Liver (tissue), 9 donors: Measurements from ENCODE around the gene ACTN4. TPM values are rescaled to one million over a fixed set of nuclear protein-coding genes. Genes with fewer than 3 reads are reported as not detected.
A peak's percentile ranks its signal among the peaks of the same experiment; 100 is the strongest.

Experiments used
- DNase-seq: peaks from one replicate; pipeline ENCODE4 v3.0.0-alpha.2; 2017; ENCODE audit warnings: low spot score
- H3K27ac ChIP-seq, 2 donors: one replicate each; pipeline ENCODE4 v1.7.0; 2013; ENCODE audit warnings: inconsistent platforms in 2 of 2, low read length in 2 of 2, control low read depth in 1 of 2, low read depth in 1 of 2, mild to moderate bottlenecking in 1 of 2
- H3K27me3 ChIP-seq, 4 donors: one replicate each; pipeline versions ENCODE4 v1.6.1 to v1.7.0; 2013; ENCODE audit warnings: low read length in 3 of 4, inconsistent platforms in 1 of 4, mild to moderate bottlenecking in 1 of 4, moderate library complexity in 1 of 4; ENCODE audit not compliant: control insufficient read depth in 4 of 4, insufficient read depth in 4 of 4
- H3K36me3 ChIP-seq, 4 donors: one replicate each; pipeline versions ENCODE4 v1.6.1 to v1.7.0; 2013; ENCODE audit warnings: low read length in 3 of 4, mild to moderate bottlenecking in 3 of 4, low read depth in 1 of 4, moderate library complexity in 1 of 4; ENCODE audit not compliant: control insufficient read depth in 4 of 4, insufficient read depth in 3 of 4
- H3K4me1 ChIP-seq, 4 donors: one replicate each; pipeline versions ENCODE4 v1.6.1 to v1.7.0; 2013; ENCODE audit warnings: low read length in 3 of 4, mild to moderate bottlenecking in 3 of 4, moderate library complexity in 1 of 4; ENCODE audit not compliant: control insufficient read depth in 4 of 4, insufficient read depth in 4 of 4
- H3K4me3 ChIP-seq, 3 donors: one replicate each; pipeline versions ENCODE4 v1.6.1 to v1.7.0; 2013; ENCODE audit warnings: low read length in 3 of 3, control low read depth in 1 of 3, low read depth in 1 of 3, mild to moderate bottlenecking in 1 of 3
- H3K9ac ChIP-seq, 2 donors: one replicate each; pipeline ENCODE4 v1.7.0; 2013; ENCODE audit warnings: low read length in 2 of 2, mild to moderate bottlenecking in 2 of 2, moderate library complexity in 2 of 2, control low read depth in 1 of 2, low read depth in 1 of 2
- H3K9me3 ChIP-seq, 4 donors: one replicate each; pipeline versions ENCODE4 v1.6.1 to v1.7.0; 2013; ENCODE audit warnings: low read length in 3 of 4; ENCODE audit not compliant: control insufficient read depth in 4 of 4
- EGR1 ChIP-seq, 2 donors: IDR thresholded peaks; 2 replicates each; pipeline ENCODE4 v1.6.1; 2016 to 2018; ENCODE audit warnings: antibody characterized with exemption in 2 of 2, low read depth in 2 of 2
- FOXA1 ChIP-seq: IDR thresholded peaks from 2 replicates; pipeline ENCODE4 v1.6.1; 2016; ENCODE audit warnings: antibody characterized with exemption
- FOXA2 ChIP-seq: IDR thresholded peaks from 2 replicates; pipeline ENCODE4 v1.6.1; 2016; ENCODE audit warnings: antibody characterized with exemption
- GABPA ChIP-seq, 2 donors: IDR thresholded peaks in 1 of 2; conservative IDR thresholded peaks in 1 of 2; 2 replicates each; pipeline ENCODE4 v1.6.1; 2016; ENCODE audit warnings: antibody characterized with exemption in 2 of 2, mild to moderate bottlenecking in 1 of 2, moderate library complexity in 1 of 2
- HNF4A ChIP-seq, 2 donors: conservative IDR thresholded peaks; 2 replicates each; pipeline ENCODE4 v1.6.1; 2016; ENCODE audit warnings: antibody characterized with exemption in 2 of 2, mild to moderate bottlenecking in 2 of 2
- HNF4G ChIP-seq: IDR thresholded peaks from 2 replicates; pipeline ENCODE4 v1.6.1; 2016; ENCODE audit warnings: antibody characterized with exemption
- JUND ChIP-seq, 2 donors: IDR thresholded peaks; 2 replicates each; pipeline ENCODE4 v1.6.1; 2016; ENCODE audit warnings: antibody characterized with exemption in 2 of 2
- NR2F2 ChIP-seq: IDR thresholded peaks from 2 replicates; pipeline ENCODE4 v1.6.1; 2016; ENCODE audit warnings: antibody characterized with exemption
- RAD21 ChIP-seq, 2 donors: IDR thresholded peaks; 2 replicates each; pipeline ENCODE4 v1.6.1; 2016; ENCODE audit warnings: antibody characterized with exemption in 2 of 2, mild to moderate bottlenecking in 2 of 2
- SP1 ChIP-seq: IDR thresholded peaks from 2 replicates; pipeline ENCODE4 v1.6.1; 2018; ENCODE audit warnings: antibody characterized with exemption, mild to moderate bottlenecking
- TAF1 ChIP-seq: conservative IDR thresholded peaks from 2 replicates; pipeline ENCODE4 v1.6.1; 2016; ENCODE audit warnings: antibody characterized with exemption, mild to moderate bottlenecking
- YY1 ChIP-seq: IDR thresholded peaks from 2 replicates; pipeline ENCODE4 v1.6.1; 2016; ENCODE audit warnings: antibody characterized with exemption, mild to moderate bottlenecking
- WGBS: extraction: QIAGEN DNeasy Blood & Tissue Kit; methylation state at CpG from one replicate; pipeline ENCODE4 v1.1.7; 2013; 5-methylcytosine and 5-hydroxymethylcytosine counted together
- polyA plus RNA-seq, 2 donors: library from polyadenylated mRNA; stranded (reverse) in 1 of 2; unstranded in 1 of 2; fragments of 200-250 nt in 1 of 2; fragments of >200 nt in 1 of 2; fragmentation: Nextera tagmentation in 1 of 2; extraction: Ambion mirVana in 1 of 2; gene quantifications; one replicate each; pipeline versions ENCODE4 v1.2.1 to v1.2.3, GENCODE V29; 2013 to 2015
- total RNA-seq, 2 donors: library from RNA; depleted of rRNA; stranded (reverse); fragments of >200 nt; gene quantifications; one replicate each; pipeline ENCODE4 v1.2.3, GENCODE V29; 2014
- TF ChIP-seq, protein P1 (sequence below): IDR thresholded peaks from 2 replicates; pipeline ENCODE4 v1.6.1; 2016; ENCODE audit warnings: antibody characterized with exemption, mild to moderate bottlenecking
- TF ChIP-seq, protein P2 (sequence below): IDR thresholded peaks from 2 replicates; pipeline ENCODE4 v1.6.1; 2016; ENCODE audit warnings: antibody characterized with exemption
- TF ChIP-seq, protein P3 (sequence below): IDR thresholded peaks from 2 replicates; pipeline ENCODE4 v1.6.1; 2016; ENCODE audit warnings: antibody characterized with exemption
- TF ChIP-seq, protein P4 (sequence below): IDR thresholded peaks from 2 replicates; pipeline ENCODE4 v1.6.1; 2016; ENCODE audit warnings: antibody characterized with exemption
- donor health status: healthy.
- donor health status: healthy.
- donor health status: healthy.
- donor health status: healthy.
- donor health status: healthy.

ACTN4 gene
- total and polyA plus RNA-seq, 4 donors, result 35.4 to 164 (median 98.7) TPM

DNA sequence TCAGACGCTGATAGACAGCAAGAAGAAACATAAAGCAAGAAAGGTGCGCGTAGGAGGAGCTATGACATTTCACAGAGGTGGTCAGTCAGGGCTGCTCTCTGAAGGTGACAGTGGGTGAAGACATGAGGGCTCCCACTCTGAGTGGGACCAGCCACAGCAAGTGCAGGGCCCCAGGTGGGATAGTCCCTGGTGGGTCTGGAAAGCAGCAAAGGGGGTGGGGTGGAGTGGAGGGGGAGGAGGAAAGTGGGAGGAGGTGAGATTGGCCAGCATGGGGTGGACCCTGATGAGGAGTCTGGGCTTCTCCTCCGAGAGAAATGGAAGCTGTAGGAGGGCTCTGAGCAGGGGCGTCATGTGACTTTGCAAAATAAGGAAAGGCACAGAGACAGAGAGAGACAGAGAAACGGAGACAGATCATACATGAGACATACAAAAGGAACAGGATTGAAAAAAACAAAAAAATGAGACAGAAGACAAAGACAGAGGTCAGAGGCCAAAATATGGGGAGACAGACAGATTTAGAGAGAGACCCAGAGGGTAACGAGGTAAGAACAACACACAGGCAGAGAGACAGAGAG is 32.4 kb upstream of the ACTN4 start:
- TF ChIP-seq FOXA1 (no peak), JUND (IDR thresholded peaks at IDR 0.05) (no peak), RAD21 (IDR thresholded peaks at IDR 0.05) (no peak), EGR1 (IDR thresholded peaks at IDR 0.05; ENCODE audit: low read depth in 2 of 2) (no peak), SP1 (no peak), HNF4G (no peak), HNF4A (conservative IDR thresholded peaks at IDR 0.05) (no peak), YY1 (no peak), TAF1 (no peak), NR2F2 (no peak), FOXA2 (no peak)
- TF ChIP-seq, protein P1, sequence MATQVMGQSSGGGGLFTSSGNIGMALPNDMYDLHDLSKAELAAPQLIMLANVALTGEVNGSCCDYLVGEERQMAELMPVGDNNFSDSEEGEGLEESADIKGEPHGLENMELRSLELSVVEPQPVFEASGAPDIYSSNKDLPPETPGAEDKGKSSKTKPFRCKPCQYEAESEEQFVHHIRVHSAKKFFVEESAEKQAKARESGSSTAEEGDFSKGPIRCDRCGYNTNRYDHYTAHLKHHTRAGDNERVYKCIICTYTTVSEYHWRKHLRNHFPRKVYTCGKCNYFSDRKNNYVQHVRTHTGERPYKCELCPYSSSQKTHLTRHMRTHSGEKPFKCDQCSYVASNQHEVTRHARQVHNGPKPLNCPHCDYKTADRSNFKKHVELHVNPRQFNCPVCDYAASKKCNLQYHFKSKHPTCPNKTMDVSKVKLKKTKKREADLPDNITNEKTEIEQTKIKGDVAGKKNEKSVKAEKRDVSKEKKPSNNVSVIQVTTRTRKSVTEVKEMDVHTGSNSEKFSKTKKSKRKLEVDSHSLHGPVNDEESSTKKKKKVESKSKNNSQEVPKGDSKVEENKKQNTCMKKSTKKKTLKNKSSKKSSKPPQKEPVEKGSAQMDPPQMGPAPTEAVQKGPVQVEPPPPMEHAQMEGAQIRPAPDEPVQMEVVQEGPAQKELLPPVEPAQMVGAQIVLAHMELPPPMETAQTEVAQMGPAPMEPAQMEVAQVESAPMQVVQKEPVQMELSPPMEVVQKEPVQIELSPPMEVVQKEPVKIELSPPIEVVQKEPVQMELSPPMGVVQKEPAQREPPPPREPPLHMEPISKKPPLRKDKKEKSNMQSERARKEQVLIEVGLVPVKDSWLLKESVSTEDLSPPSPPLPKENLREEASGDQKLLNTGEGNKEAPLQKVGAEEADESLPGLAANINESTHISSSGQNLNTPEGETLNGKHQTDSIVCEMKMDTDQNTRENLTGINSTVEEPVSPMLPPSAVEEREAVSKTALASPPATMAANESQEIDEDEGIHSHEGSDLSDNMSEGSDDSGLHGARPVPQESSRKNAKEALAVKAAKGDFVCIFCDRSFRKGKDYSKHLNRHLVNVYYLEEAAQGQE, result no peak
- TF ChIP-seq, protein P2, sequence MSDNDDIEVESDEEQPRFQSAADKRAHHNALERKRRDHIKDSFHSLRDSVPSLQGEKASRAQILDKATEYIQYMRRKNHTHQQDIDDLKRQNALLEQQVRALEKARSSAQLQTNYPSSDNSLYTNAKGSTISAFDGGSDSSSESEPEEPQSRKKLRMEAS, result no peak
- TF ChIP-seq, protein P3, sequence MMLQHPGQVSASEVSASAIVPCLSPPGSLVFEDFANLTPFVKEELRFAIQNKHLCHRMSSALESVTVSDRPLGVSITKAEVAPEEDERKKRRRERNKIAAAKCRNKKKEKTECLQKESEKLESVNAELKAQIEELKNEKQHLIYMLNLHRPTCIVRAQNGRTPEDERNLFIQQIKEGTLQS, result no peak
- H3K4me1 ChIP-seq, result peaks cover 2 to 16% (median 13%) of the 10 kb centered on the region in 4 donors
- H3K4me3 ChIP-seq, result no peak overlapping the region
- H3K9ac ChIP-seq, result no peak overlapping the region
- DNase-seq, result no peak
- H3K27ac ChIP-seq, result no peak overlapping the region
- peaks cover 0 to under 1% (median 0%) of the 10 kb centered on the region in 4 donors for H3K36me3 ChIP-seq
- no peaks in the 10 kb centered on the region for H3K27me3 ChIP-seq
- WGBS, result 86% methylated on average over 7 of the region's 7 CpGs
- H3K9me3 ChIP-seq, result no peaks in the 10 kb centered on the region

DNA sequence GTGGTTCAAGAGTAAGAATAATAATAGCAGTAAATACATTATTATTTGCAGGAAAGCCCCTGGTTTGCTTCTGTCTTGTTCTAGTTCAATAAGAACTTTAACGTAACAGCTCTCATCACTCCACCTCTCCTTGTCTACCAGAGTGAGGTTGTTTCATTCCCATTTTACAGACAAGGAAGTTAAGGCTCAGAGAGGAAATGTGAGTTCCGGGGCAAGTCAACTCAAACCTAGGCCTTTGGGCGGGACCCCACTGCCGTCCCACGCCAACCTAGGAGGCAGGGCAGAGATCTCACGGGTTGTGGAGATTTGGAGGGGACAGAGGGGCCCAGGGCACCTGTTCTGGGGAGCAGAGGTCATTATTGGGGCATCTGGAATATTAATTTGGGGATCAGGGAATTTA is 31.2 kb upstream of the ACTN4 start:
- WGBS, result 85% methylated on average over 6 of the region's 6 CpGs
- TF ChIP-seq FOXA1 (no peak), RAD21 (IDR thresholded peaks at IDR 0.05) (no peak), FOXA2 (no peak)
- TF ChIP-seq, protein P2, result no peak
- Histone ChIP-seq H3K36me3 (peaks cover 2 to 12% (median 6%) of the 10 kb centered on the region in 4 donors), H3K9me3 (no peaks in the 10 kb centered on the region), H3K27me3 (no peaks in the 10 kb centered on the region), H3K4me1 (peaks cover 2 to 20% (median 15%) of the 10 kb centered on the region in 4 donors), H3K4me3 (no peak overlapping the region), H3K27ac (no peak overlapping the region), H3K9ac (no peak overlapping the region)
- DNase-seq, result no peak

DNA sequence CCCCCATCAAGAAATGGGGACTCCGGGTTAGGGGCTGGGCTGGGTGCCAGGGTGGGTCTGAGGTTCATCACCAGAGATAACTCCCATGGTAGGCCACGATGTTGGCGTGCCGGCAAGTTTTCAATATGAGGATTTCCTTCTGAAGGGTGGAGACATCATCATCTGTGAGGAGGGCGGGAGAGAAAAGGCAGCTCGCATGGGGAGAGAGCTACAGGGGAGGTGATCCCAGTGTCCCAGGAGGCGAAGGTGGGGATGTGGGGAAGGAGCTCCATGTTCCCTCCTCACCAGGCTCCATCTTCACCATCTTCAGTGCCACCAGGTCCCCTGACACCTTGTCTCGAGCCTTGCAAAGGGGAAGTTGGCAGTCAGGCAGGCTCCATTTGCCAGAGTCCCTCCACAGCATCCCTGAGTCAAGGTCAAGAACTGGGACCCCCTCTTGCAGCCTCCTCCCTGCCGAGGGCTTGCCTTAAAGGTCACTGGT is 30.1 kb upstream of the ACTN4 start:
- Histone ChIP-seq H3K27ac (peak overlapping the region in 1 of 2 donors; percentile 79), H3K4me3 (peak overlapping the region in 2 of 3 donors; percentile 5 to 19), H3K27me3 (no peaks in the 10 kb centered on the region), H3K4me1 (peaks cover 2 to 20% (median 15%) of the 10 kb centered on the region in 4 donors), H3K36me3 (peaks cover 2 to 23% (median 14%) of the 10 kb centered on the region in 4 donors), H3K9me3 (no peaks in the 10 kb centered on the region), H3K9ac (peak overlapping the region in 1 of 2 donors; percentile 12)
- WGBS, result 80% methylated on average over 9 of the region's 9 CpGs
- no peak for DNase-seq
- TF ChIP-seq FOXA1 (no peak), HNF4A (conservative IDR thresholded peaks at IDR 0.05) (no peak), TAF1 (no peak), FOXA2 (no peak), YY1 (no peak), GABPA (IDR thresholded peaks at IDR 0.05 in 1 of 2, conservative IDR thresholded peaks at IDR 0.05 in 1 of 2) (no peak), RAD21 (IDR thresholded peaks at IDR 0.05) (no peak)
- TF ChIP-seq, protein P2, result no peak
- TF ChIP-seq, protein P1, result no peak
- TF ChIP-seq, protein P4, sequence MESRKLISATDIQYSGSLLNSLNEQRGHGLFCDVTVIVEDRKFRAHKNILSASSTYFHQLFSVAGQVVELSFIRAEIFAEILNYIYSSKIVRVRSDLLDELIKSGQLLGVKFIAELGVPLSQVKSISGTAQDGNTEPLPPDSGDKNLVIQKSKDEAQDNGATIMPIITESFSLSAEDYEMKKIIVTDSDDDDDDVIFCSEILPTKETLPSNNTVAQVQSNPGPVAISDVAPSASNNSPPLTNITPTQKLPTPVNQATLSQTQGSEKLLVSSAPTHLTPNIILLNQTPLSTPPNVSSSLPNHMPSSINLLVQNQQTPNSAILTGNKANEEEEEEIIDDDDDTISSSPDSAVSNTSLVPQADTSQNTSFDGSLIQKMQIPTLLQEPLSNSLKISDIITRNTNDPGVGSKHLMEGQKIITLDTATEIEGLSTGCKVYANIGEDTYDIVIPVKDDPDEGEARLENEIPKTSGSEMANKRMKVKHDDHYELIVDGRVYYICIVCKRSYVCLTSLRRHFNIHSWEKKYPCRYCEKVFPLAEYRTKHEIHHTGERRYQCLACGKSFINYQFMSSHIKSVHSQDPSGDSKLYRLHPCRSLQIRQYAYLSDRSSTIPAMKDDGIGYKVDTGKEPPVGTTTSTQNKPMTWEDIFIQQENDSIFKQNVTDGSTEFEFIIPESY, result no peak
